H1 (cell line): ENCODE results near the gene HGD. TPM values are rescaled to one million over a fixed set of nuclear protein-coding genes. Genes with fewer than 3 reads are reported as not detected.

Experiments
- CTCF ChIA-PET: fragments of 300-600 bp; sonication (Branson Sonifier 250); formaldehyde crosslinking; loops from one replicate; lab custom pipeline; 2021; ENCODE audit not compliant: partially characterized antibody; lab: Charles Lee
- POLR2A ChIA-PET: fragments of 300-600 bp; sonication (Branson Sonifier 250); formaldehyde crosslinking; loops from one replicate; lab custom pipeline; 2021; ENCODE audit warnings: inconsistent platforms; ENCODE audit not compliant: partially characterized antibody; lab: Charles Lee
- DNase-seq, 2 experiments: peaks; one replicate each; pipeline versions ENCODE4 v3.0.0 to v3.0.0-alpha.2; 2010 to 2022; ENCODE audit warnings: low spot score in 2 of 2, low read depth in 1 of 2, mixed read lengths in 1 of 2
- FAIRE-seq: peaks from 2 replicates; lab custom pipeline; 2011; peaks lifted over from hg19 to GRCh38; lab: Jason Lieb, UNC
- H2AFZ ChIP-seq: 2 replicates; pipeline ENCODE4 v1.8.1; 2012; ENCODE audit warnings: low read length, inconsistent platforms
- H2AK5ac ChIP-seq: 2 replicates; pipeline ENCODE4 v1.6.1; 2013; ENCODE audit warnings: low read depth, low read length
- H2BK120ac ChIP-seq: replicated peaks from 2 replicates; pipeline ENCODE3; 2013; ENCODE audit warnings: low read depth, low read length, inconsistent platforms
- H2BK12ac ChIP-seq: 2 replicates; pipeline ENCODE4 v1.6.1; 2013; ENCODE audit warnings: low read depth, low read length
- H2BK15ac ChIP-seq: 2 replicates; pipeline ENCODE4 v1.6.1; 2013; ENCODE audit warnings: low read length
- H2BK20ac ChIP-seq: 2 replicates; pipeline ENCODE4 v1.6.1; 2013; ENCODE audit warnings: low read length
- H2BK5ac ChIP-seq: 2 replicates; pipeline ENCODE4 v1.6.1; 2013; ENCODE audit warnings: low read depth, low read length
- H3K14ac ChIP-seq: 2 replicates; pipeline ENCODE4 v1.6.1; 2013; ENCODE audit warnings: inconsistent platforms; ENCODE audit not compliant: insufficient read length
- H3K18ac ChIP-seq: 2 replicates; pipeline ENCODE4 v1.6.1; 2013; ENCODE audit warnings: low read length; ENCODE audit errors: extremely low read depth
- H3K23ac ChIP-seq: 2 replicates; pipeline ENCODE4 v1.6.1; 2013; ENCODE audit warnings: inconsistent platforms; ENCODE audit not compliant: insufficient read length
- H3K23me2 ChIP-seq: 2 replicates; pipeline ENCODE4 v1.6.1; 2013; ENCODE audit warnings: low read depth, low read length
- H3K27ac ChIP-seq: 2 replicates; pipeline ENCODE4 v1.6.1; 2011; ENCODE audit warnings: low read depth, low read length, inconsistent platforms
- H3K27me3 ChIP-seq, 4 experiments: replicated peaks in 1 of 4; 1 replicate in 1 of 4; 2 replicates in 3 of 4; pipeline versions ENCODE4 v1.6.1 to v1.8.1; 2011 to 2013; ENCODE audit warnings: low read length in 3 of 4, mild to moderate bottlenecking in 3 of 4, inconsistent platforms in 2 of 4, mixed read lengths in 2 of 4, moderate library complexity in 1 of 4; ENCODE audit not compliant: control insufficient read depth in 3 of 4, insufficient read depth in 3 of 4; ENCODE audit errors: extremely low read depth in 1 of 4
- H3K36me3 ChIP-seq, 4 experiments: 2 replicates each; pipeline versions ENCODE4 v1.6.1 to v1.8.1; 2011 to 2013; ENCODE audit warnings: mild to moderate bottlenecking in 4 of 4, low read length in 3 of 4, moderate library complexity in 2 of 4, control low read depth in 1 of 4, inconsistent platforms in 1 of 4; ENCODE audit not compliant: insufficient read depth in 4 of 4, control insufficient read depth in 2 of 4
- H3K4ac ChIP-seq: replicated peaks from 2 replicates; pipeline ENCODE3; 2013; ENCODE audit warnings: low read length, low read depth, mixed read lengths, inconsistent platforms; ENCODE audit not compliant: insufficient read length
- H3K4me1 ChIP-seq, 4 experiments: replicated peaks in 1 of 4; 1 replicate in 1 of 4; 2 replicates in 3 of 4; pipeline versions ENCODE4 v1.6.1 to v1.8.1; 2011 to 2013; ENCODE audit warnings: low read length in 3 of 4, inconsistent platforms in 2 of 4, mixed read lengths in 1 of 4; ENCODE audit not compliant: insufficient read depth in 4 of 4, control insufficient read depth in 3 of 4
- H3K4me2 ChIP-seq, 2 experiments: 2 replicates each; pipeline versions ENCODE4 v1.6.1 to v1.8.1; 2011 to 2013; ENCODE audit warnings: low read depth in 2 of 2, low read length in 2 of 2, control low read depth in 1 of 2, inconsistent platforms in 1 of 2, mild to moderate bottlenecking in 1 of 2; ENCODE audit not compliant: insufficient read depth in 1 of 2
- H3K4me3 ChIP-seq, 4 experiments: fragments of 200-600, 300-600 bp in 1 of 4; sonication (generic), shearing (Covaris generic), sonication (Bioruptor Twin) in 1 of 4; 2 replicates each; pipeline versions ENCODE4 v1.5.1 to v1.8.1; 2011 to 2016; ENCODE audit warnings: low read length in 4 of 4, low read depth in 3 of 4, control low read depth in 2 of 4, inconsistent platforms in 2 of 4, mild to moderate bottlenecking in 2 of 4, mixed read lengths in 1 of 4, moderate library complexity in 1 of 4; ENCODE audit not compliant: insufficient read depth in 2 of 4; ENCODE audit errors: extremely low read depth in 1 of 4
- H3K56ac ChIP-seq: replicated peaks from 2 replicates; pipeline ENCODE3; 2013; ENCODE audit warnings: low read depth, mild to moderate bottlenecking, mixed read lengths, low read length, inconsistent platforms; ENCODE audit not compliant: insufficient read length
- H3K79me1 ChIP-seq: 2 replicates; pipeline ENCODE4 v1.6.1; 2013; ENCODE audit warnings: low read depth, low read length, control low read depth
- H3K79me2 ChIP-seq, 2 experiments: 2 replicates each; pipeline versions ENCODE4 v1.6.1 to v1.8.1; 2012 to 2013; ENCODE audit warnings: low read length in 2 of 2, mild to moderate bottlenecking in 2 of 2, inconsistent platforms in 1 of 2; ENCODE audit not compliant: insufficient read depth in 2 of 2, control insufficient read depth in 1 of 2
- H3K9ac ChIP-seq, 4 experiments: replicated peaks in 1 of 4; 1 replicate in 1 of 4; 2 replicates in 3 of 4; pipeline versions ENCODE4 v1.6.1 to v1.8.1; 2011 to 2013; ENCODE audit warnings: low read depth in 3 of 4, low read length in 3 of 4, control low read depth in 2 of 4, mild to moderate bottlenecking in 2 of 4, moderate library complexity in 2 of 4, inconsistent platforms in 1 of 4; ENCODE audit errors: extremely low read depth in 1 of 4
- H3K9me3 ChIP-seq, 2 experiments: 2 replicates each; pipeline versions ENCODE4 v1.6.1 to v1.8.1; 2012 to 2013; ENCODE audit warnings: mild to moderate bottlenecking in 2 of 2, moderate library complexity in 2 of 2, control low read depth in 1 of 2, inconsistent platforms in 1 of 2, low read depth in 1 of 2, low read length in 1 of 2, mixed read lengths in 1 of 2; ENCODE audit not compliant: insufficient read depth in 2 of 2
- H4K20me1 ChIP-seq, 2 experiments: replicated peaks in 1 of 2; 2 replicates each; pipeline versions ENCODE3 to v1.8.1; 2011 to 2013; ENCODE audit warnings: inconsistent platforms in 2 of 2, low read length in 2 of 2, mild to moderate bottlenecking in 1 of 2; ENCODE audit not compliant: insufficient read depth in 2 of 2, control insufficient read depth in 1 of 2
- H4K5ac ChIP-seq: 2 replicates; pipeline ENCODE4 v1.6.1; 2013; ENCODE audit warnings: low read length, low read depth, mixed read lengths, inconsistent platforms; ENCODE audit not compliant: insufficient read length
- H4K8ac ChIP-seq: 2 replicates; pipeline ENCODE4 v1.8.0; 2013; ENCODE audit warnings: mild to moderate bottlenecking, moderate library complexity, low read length, inconsistent platforms; ENCODE audit not compliant: insufficient read depth; ENCODE audit errors: extremely low read depth
- H4K91ac ChIP-seq: replicated peaks from 2 replicates; pipeline ENCODE3; 2013; ENCODE audit warnings: low read length, mixed read lengths, inconsistent platforms; ENCODE audit not compliant: insufficient read length
- E2F6 ChIP-seq: IDR thresholded peaks from 2 replicates; pipeline ENCODE4 v1.6.1; 2012; ENCODE audit warnings: inconsistent platforms
- HDAC2 ChIP-seq, 2 experiments: fragments of 300-600 bp in 1 of 2; sonication (generic) in 1 of 2; IDR thresholded peaks; 2 replicates each; pipeline ENCODE4 v1.6.1; 2011 to 2012; ENCODE audit warnings: low read depth in 2 of 2, low read length in 2 of 2, mild to moderate bottlenecking in 2 of 2, moderate library complexity in 2 of 2, borderline replicate concordance in 1 of 2, inconsistent platforms in 1 of 2
- JUN ChIP-seq: IDR thresholded peaks from 2 replicates; pipeline ENCODE4 v1.6.1; 2011; ENCODE audit warnings: low read depth, mild to moderate bottlenecking, improper control_type of control experiment, low read length
- KDM4A ChIP-seq: IDR thresholded peaks from one replicate; pipeline ENCODE4 v1.7.1; 2012; ENCODE audit warnings: low read depth, mild to moderate bottlenecking, moderate library complexity, low read length, inconsistent platforms; ENCODE audit not compliant: severe bottlenecking
- POLR2A ChIP-seq, 2 experiments: IDR thresholded peaks; 1 replicate in 1 of 2; 2 replicates in 1 of 2; pipeline ENCODE4 v1.6.1; 2011; ENCODE audit warnings: low read depth in 2 of 2, low read length in 2 of 2, mild to moderate bottlenecking in 2 of 2; ENCODE audit errors: control extremely low read depth in 1 of 2
- RFX5 ChIP-seq: IDR thresholded peaks from 2 replicates; pipeline ENCODE4 v1.6.1; 2011; ENCODE audit warnings: low read depth, low read length, improper control_type of control experiment, borderline replicate concordance
- RNF2 ChIP-seq: fragments of 200-900, 300-1000 bp; sonication (generic); IDR thresholded peaks from 2 replicates; pipeline ENCODE4 v1.7.1; 2016; ENCODE audit warnings: borderline replicate concordance, low read depth, mild to moderate bottlenecking, antibody characterized with exemption, low read length; ENCODE audit not compliant: poor library complexity, severe bottlenecking; ENCODE audit errors: missing control alignments
- RXRA ChIP-seq: IDR thresholded peaks from 2 replicates; pipeline ENCODE4 v1.6.1; 2011; ENCODE audit warnings: low read depth, mild to moderate bottlenecking, low read length, moderate library complexity; ENCODE audit not compliant: insufficient read depth
- SAP30 ChIP-seq: fragments of 300-600 bp; sonication (generic); IDR thresholded peaks from 2 replicates; pipeline ENCODE4 v1.7.1; 2012; ENCODE audit warnings: low read length, moderate library complexity, mild to moderate bottlenecking, inconsistent platforms; ENCODE audit not compliant: insufficient read depth, insufficient replicate concordance
- SRF ChIP-seq: IDR thresholded peaks from 2 replicates; pipeline ENCODE4 v1.6.1; 2011; ENCODE audit warnings: mild to moderate bottlenecking, low read depth, low read length, moderate library complexity
- TAF7 ChIP-seq: optimal IDR thresholded peaks from 2 replicates; pipeline ENCODE3; 2011; ENCODE audit warnings: low read depth, mild to moderate bottlenecking, inconsistent platforms, low read length, moderate library complexity, borderline replicate concordance
- YY1 ChIP-seq: IDR thresholded peaks from 2 replicates; pipeline ENCODE4 v1.6.1; 2011; ENCODE audit warnings: low read depth, mild to moderate bottlenecking, low read length
- WGBS, 2 experiments: shearing (Covaris generic) in 1 of 2; methylation state at CpG; one replicate each; pipeline versions ENCODE4 v1.1.6 to v1.1.7; 2013 to 2015; ENCODE audit warnings: low lambda C conversion rate in 2 of 2, mixed read lengths in 2 of 2, inconsistent platforms in 1 of 2, low coverage in 1 of 2, missing lambda C conversion rate in 1 of 2; ENCODE audit not compliant: insufficient replicate concordance in 2 of 2, insufficient coverage in 1 of 2, insufficient read length in 1 of 2; ENCODE audit errors: extremely low coverage in 1 of 2, missing lambda C conversion rate in 1 of 2; 5-methylcytosine and 5-hydroxymethylcytosine counted together
- polyA plus RNA-seq, 7 experiments: library from polyadenylated mRNA; depleted of rRNA in 3 of 7; stranded (reverse) in 5 of 7; unstranded in 2 of 7; fragments of >200 nt in 5 of 7; fragments of 200-250 nt in 2 of 7; gene quantifications; 1 replicate in 5 of 7; 2 replicates in 1 of 7; 4 replicates in 1 of 7; pipeline versions ENCODE4 v1.2.1 to v1.2.3, GENCODE V29; 2011 to 2013; ENCODE audit warnings: missing spikeins in 2 of 7, mixed read lengths in 2 of 7
- total RNA-seq: library from RNA; stranded (reverse); fragmentation: NEBNext Ultra II Directional; extraction: Animal tissue kit (Norgen Biotek cat#: 25700); gene quantifications from 2 replicates; pipeline ENCODE4 v1.2.1, GENCODE V29; 2021

The HGD gene
- total and polyA plus RNA-seq, 2 of the 8 experiments (the other 6 are each of a cell fraction or from before 2014, with no cell fraction given): 0.11 TPM; not detected in 1

- Histone ChIP-seq H3K79me2 (no peaks in the 10 kb centered on the region), H3K4me3 (no peak overlapping the region), H3K14ac (no peak overlapping the region), H4K5ac (no peak overlapping the region), H3K27me3 (no peaks in the 10 kb centered on the region), H2AFZ (no peak overlapping the region), H2BK20ac (peak overlapping the region; percentile 84; the same call in 1 of the 2 replicates), H4K20me1 (no peaks in the 10 kb centered on the region), H3K23ac (no peak overlapping the region), H3K9me3 (no peaks in the 10 kb centered on the region), H3K27ac (peak overlapping the region; percentile 74; the same call in 1 of the 2 replicates), H3K4ac (no peak overlapping the region), H4K8ac (no peak overlapping the region), H3K4me1 (peaks cover 2 to 29% (median 3%) of the 10 kb centered on the region in 4 experiments; a peak in 6 of 7 replicates), H3K79me1 (no peaks in the 10 kb centered on the region), H4K91ac (peak overlapping the region; percentile 45), H2BK15ac (no peak overlapping the region), H3K9ac (no peak overlapping the region), H2BK5ac (no peak overlapping the region; the same call in 1 of the 2 replicates), H2BK120ac (peak overlapping the region; percentile 17), H3K56ac (no peak overlapping the region), H3K36me3 (no peaks in the 10 kb centered on the region; a peak in 1 of 8 replicates), H3K4me2 (no peak overlapping the region), H2AK5ac (no peak overlapping the region), H3K18ac (no peak overlapping the region), H3K23me2 (no peaks in the 10 kb centered on the region), H2BK12ac (no peak overlapping the region)
- CTCF ChIA-PET: interaction anchor here (1.1 kb wide), 1 partner anchor 23 kb away, joined by 4 read pairs; no protein-coding TSS in a partner anchor
- FAIRE-seq (no peak), DNase-seq (no peak)
- POLR2A ChIA-PET: interaction anchor here (0.7 to 1.5 kb wide), 4 partner anchors 64 to 240 kb away, joined by 3 to 4 read pairs (median 3); partner anchors contain the start of genes GTF2E1 and RABL3
- WGBS, 2 experiments: 67% methylated on average over 3 of the region's 3 CpGs; no CpG with 5 or more reads in 1 of the 2 experiments
- no peak for TF ChIP-seq POLR2A (IDR thresholded peaks at IDR 0.05; ENCODE audit: control extremely low read depth in 1 of 2, low read depth in 2 of 2, low read length in 2 of 2)
- no peak for TF ChIP-seq SAP30
- TF ChIP-seq HDAC2 (IDR thresholded peaks at IDR 0.05; ENCODE audit: borderline replicate concordance in 1 of 2, low read depth in 2 of 2, low read length in 2 of 2): no peak
- no peak for TF ChIP-seq E2F6
- TF ChIP-seq KDM4A: no peak
- TF ChIP-seq RNF2: no peak
- no peak for TF ChIP-seq YY1
- TF ChIP-seq RFX5: no peak
- TF ChIP-seq SRF: no peak
- TF ChIP-seq TAF7: no peak
- TF ChIP-seq RXRA: no peak
- no peak for TF ChIP-seq JUN
Observed at GRCh38 chr3:120678984-120679383, 3.1 kb downstream of the HGD start.
